ENCODE results near the gene USP8. TPM values are rescaled to one million over a fixed set of nuclear protein-coding genes. Genes with fewer than 3 reads are reported as not detected.

The USP8 gene
- total RNA-seq, 1 experiment from 2014 or later, result 74.4 TPM

DNA sequence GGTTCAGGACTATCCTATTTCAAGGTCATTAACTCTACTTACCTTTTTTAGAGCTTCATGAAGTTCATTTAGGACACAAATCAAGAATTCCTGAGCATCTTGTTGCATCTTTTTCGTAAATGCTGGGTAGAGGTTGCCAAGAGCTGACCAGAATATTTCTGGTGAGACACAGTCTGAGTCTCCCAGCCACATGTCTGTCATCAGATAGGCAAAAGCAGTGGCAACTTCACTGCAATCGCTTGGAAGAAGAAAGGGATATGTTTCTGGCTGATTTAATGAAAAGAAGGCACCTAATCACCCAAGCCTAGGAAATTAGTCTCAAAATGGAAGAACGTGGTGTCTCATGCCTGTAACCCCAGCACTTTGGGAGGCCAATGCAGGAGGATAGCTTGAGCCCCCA lies 119.4 kb downstream of the USP8 start:
- no peak for DNase-seq (ENCODE audit: low read depth)

DNA sequence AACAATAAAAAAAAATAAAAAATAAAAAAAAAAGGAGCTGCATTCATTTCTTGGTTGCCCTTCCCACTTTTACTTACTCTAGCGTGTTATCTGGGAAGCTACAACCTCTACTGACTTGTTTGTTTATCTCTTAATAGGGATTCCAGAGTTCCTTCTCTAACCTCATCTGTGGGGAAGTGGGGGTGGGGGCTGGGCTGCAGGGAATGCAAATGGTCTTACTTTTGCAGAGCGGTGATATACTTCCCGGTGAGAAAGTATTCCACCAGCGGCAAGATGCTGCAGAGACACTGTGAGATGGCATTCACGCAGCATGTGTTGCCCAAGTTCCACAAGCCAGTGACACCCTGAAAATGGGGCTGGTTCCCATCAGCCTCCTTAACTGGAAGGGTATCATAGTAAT lies 120.2 kb downstream of the USP8 start:
- no peak for DNase-seq (ENCODE audit: low read depth)

GRCh38 chr15:50546566-50546965 lies 122.4 kb downstream of the USP8 start, which contains the start of gene USP50:
Gene USP50, minus strand, starts transcription at chr15:50546666. Its CDS starts 141 bp downstream, at chr15:50546525.
- no peak for DNase-seq (ENCODE audit: low read depth)

- peak; percentile 17 for DNase-seq (ENCODE audit: low read depth)
Observed at GRCh38 chr15:50549326-50549725, 125.1 kb downstream of the USP8 start.

GRCh38 chr15:50552238-50552637 lies 128.0 kb downstream of the USP8 start:
- DNase-seq (ENCODE audit: low read depth), result no peak

DNA sequence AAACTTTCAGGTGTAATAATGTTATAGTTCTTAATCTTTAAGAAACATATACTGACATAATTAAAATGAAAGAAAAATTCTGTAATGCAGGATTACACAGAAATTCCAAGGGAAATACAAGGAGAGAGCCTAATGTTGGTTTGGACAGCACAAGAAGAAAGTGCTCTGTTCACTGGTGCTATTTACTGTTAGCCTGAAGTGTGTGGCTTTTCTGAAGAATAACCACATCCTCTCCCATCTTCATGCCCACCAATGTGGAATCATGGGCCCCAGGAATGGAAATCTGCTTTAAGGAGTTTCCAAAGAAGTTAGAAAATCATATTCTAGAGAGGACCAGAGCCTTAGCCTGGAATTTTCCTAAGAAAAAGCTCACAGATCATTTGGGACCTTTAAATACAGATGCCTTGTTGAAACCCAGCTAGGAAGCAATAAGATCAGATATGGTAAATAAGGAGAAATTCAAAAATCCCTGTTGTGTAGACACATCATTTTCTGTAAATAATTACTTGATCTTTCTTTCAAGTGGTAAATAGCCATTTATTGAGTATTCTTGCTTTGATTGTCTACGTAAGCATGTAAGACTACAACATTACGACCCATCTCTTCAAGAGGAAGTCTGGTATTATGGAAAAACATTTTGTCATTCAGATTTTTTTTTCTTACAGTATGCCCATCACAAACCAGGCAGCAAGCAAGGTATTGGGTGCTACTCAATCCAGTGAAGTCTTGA lies 132.6 kb downstream of the USP8 start:
- no peak for DNase-seq (ENCODE audit: low read depth)

DNA sequence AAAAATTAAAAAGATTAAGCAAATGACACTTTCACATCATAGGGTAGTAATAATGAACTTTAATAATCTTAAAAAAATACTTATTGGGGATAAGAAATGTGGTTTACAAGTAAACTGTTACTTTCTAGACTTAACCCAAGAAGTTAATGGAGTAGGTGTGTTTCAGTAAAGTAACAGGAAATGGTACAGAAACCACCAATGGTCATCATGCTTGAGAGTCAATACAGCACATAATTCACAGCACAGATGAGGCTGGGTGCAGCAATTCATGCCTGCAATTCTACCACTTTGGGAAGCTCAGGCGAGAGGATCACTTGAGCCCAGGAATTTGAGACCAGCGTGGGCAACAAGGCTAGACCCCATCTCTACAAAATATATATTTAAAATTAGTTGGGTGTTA lies 133.8 kb downstream of the USP8 start:
- DNase-seq (ENCODE audit: low read depth), result no peak

DNA sequence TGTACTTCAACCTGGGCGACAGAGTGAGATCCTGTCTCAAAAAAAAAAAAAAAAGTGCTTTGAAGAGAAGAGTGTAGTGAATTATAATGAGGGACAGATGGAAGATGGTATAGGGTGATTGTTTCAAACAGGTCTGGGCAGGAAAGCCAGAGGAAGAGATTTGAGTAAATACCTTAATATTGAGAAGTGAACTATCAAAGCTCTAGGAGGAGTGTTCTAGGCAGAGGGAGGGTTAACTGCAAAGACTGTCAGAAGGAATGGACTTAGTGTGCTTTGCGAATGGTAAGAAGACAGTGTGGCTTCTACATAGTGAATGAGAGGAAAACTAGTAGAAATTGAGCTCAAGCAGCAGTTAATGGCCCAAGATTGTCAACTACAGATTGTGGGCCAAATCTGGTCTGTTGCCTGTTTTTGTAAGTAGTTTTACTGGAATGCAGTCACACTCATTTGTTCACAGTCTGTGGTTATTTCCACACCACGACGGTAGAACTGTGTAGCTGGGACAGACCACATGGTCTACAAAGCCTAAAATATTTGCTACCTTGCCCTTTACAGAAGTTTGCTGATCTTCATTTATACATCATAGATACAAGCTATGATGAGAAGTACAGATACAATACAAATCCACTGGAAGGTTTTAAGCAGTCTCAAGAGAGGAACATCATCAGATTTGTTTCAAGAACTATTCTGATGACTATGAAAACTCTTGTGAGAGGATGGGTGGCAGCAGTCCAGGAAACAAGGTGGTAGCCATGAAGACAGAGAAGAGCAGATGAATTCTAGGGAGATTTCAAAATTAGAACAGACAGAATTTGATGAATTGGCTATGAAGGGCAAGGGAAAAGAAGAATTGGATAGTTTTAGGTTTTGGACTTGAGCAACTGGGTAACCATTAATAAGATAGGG lies 138.8 kb downstream of the USP8 start:
- peak; percentile 7 for DNase-seq (ENCODE audit: low read depth)

DNA sequence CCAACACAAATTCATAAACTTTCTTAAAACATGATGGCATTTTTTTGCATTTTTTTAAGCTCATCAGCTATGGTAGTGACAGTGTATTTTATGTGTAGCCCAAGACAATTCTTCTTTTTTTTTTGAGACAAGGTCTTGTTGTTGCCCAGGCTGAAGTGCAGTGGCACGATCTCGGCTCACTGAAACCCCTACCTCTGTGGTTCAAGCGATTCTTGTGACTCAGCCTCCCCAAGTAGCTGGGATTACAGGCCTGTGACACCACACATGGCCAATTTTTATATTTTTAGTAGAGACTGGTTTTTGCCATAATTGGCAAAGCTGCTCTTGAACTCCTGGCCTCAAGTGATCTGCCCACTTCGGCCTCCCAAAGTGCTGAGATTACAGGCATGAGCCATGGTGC lies 139.6 kb downstream of the USP8 start:
- no peak for DNase-seq (ENCODE audit: low read depth)

Other genes starting within 250 kb of the USP8 start
- 0.39 TPM in 1 of 2 replicates, not detected in the other for gene SLC27A2, start 242.2 kb upstream of the USP8 start, total RNA-seq (2014; rRNA removed; shearing (Covaris generic))
- gene HDC, start 158.7 kb upstream of the USP8 start, total RNA-seq (2014; rRNA removed; shearing (Covaris generic)), result not detected in 2 replicates
- 67.2 and 78.1 TPM in 2 replicates for gene GABPB1, start 69.2 kb upstream of the USP8 start, total RNA-seq (2014; rRNA removed; shearing (Covaris generic))
- not detected in 2 replicates for gene USP50, start 122.3 kb downstream of the USP8 start, total RNA-seq (2014; rRNA removed; shearing (Covaris generic))

Measured in RPMI7951 (cell line).